Kidney epithelial cell (primary cell): ENCODE measurements around the gene PLPP7. TPM values are rescaled to one million over a fixed set of nuclear protein-coding genes. Genes with fewer than 3 reads are reported as not detected.

Experiments used
- DNase-seq: peaks from one replicate; pipeline ENCODE4 v3.0.0-alpha.2; 2010; ENCODE audit warnings: low read depth
- H3K27me3 ChIP-seq: 2 replicates; pipeline ENCODE4 v1.6.0; 2011; ENCODE audit warnings: low read length; ENCODE audit not compliant: control insufficient read depth, insufficient read depth
- H3K36me3 ChIP-seq: 2 replicates; pipeline ENCODE4 v1.5.1; 2011; ENCODE audit warnings: low read length; ENCODE audit not compliant: control insufficient read depth, insufficient read depth
- H3K4me3 ChIP-seq: 2 replicates; pipeline ENCODE4 v1.5.1; 2011; ENCODE audit warnings: low read depth, mild to moderate bottlenecking, control low read depth, low read length
- CTCF ChIP-seq: IDR thresholded peaks from 2 replicates; pipeline ENCODE4 v1.5.1; 2011; ENCODE audit warnings: mild to moderate bottlenecking, moderate library complexity, low read length, control low read depth, inconsistent platforms; ENCODE audit not compliant: insufficient read depth, poor library complexity, severe bottlenecking
- total RNA-seq: library from RNA; depleted of rRNA; stranded (reverse); fragments of >200 nt; gene quantifications from 2 replicates; pipeline ENCODE4 v1.2.3, GENCODE V29; 2015

Gene PLPP7
- total RNA-seq, 1 donor from 2014 or later = 4.6 TPM

- H3K27me3 ChIP-seq = no peaks in the 10 kb centered on the region
- no peak for DNase-seq
- no peaks in the 10 kb centered on the region for H3K36me3 ChIP-seq
- H3K4me3 ChIP-seq = no peak overlapping the region
- TF ChIP-seq CTCF = no peak
These were observed 34.9 kb upstream of the PLPP7 start for GRCh38 chr9:131254626-131255025.

- no peak for TF ChIP-seq CTCF
- H3K36me3 ChIP-seq = no peaks in the 10 kb centered on the region
These were observed 33.8 kb upstream of the PLPP7 start for GRCh38 chr9:131255676-131256197.

GRCh38 chr9:131257266-131258025 lies 32.1 kb upstream of the PLPP7 start:
- no peak for TF ChIP-seq CTCF
- Histone ChIP-seq H3K36me3 (no peaks in the 10 kb centered on the region), H3K4me3 (no peak overlapping the region), H3K27me3 (peaks cover 2% of the 10 kb centered on the region)
- DNase-seq = no peak

More at GRCh38 chr9:131255676-131256197, 33.8 kb upstream of the PLPP7 start:
- no peak for DNase-seq
- no peak overlapping the region for H3K4me3 ChIP-seq
- H3K27me3 ChIP-seq = no peaks in the 10 kb centered on the region

- DNase-seq = no peak
- no peak for TF ChIP-seq CTCF
- no peak overlapping the region for H3K4me3 ChIP-seq
- H3K36me3 ChIP-seq = no peaks in the 10 kb centered on the region
- peaks cover 2% of the 10 kb centered on the region for H3K27me3 ChIP-seq
These were observed 31.3 kb upstream of the PLPP7 start for GRCh38 chr9:131258186-131258585.

GRCh38 chr9:131258698-131259431 lies 30.7 kb upstream of the PLPP7 start:
- TF ChIP-seq CTCF = no peak
- Histone ChIP-seq H3K36me3 (no peaks in the 10 kb centered on the region), H3K4me3 (no peak overlapping the region), H3K27me3 (peaks cover 2% of the 10 kb centered on the region)
- DNase-seq = no peak
